ENCODE results near the gene KMO.

Gene KMO

GRCh38 chr1:241532162-241532531 lies at the start of gene KMO:
TSS of gene KMO (plus strand) at chr1:241532378. CDS start at chr1:241532445, 67 bp downstream.
- ATAC-seq, result peak; percentile 39
- no peak for DNase-seq

GRCh38 chr1:241482761-241483250 lies 49.4 kb upstream of the KMO start:
- DNase-seq, result no peak
- peak; percentile 70 for ATAC-seq

GRCh38 chr1:241485145-241485544 lies 47.0 kb upstream of the KMO start:
- ATAC-seq (peak; percentile 34), DNase-seq (no peak)

- DNase-seq (no peak), ATAC-seq (peak; percentile 71)
Measured at GRCh38 chr1:241485554-241485992, 46.6 kb upstream of the KMO start.

GRCh38 chr1:241488739-241489138 lies 43.4 kb upstream of the KMO start:
- no peak for DNase-seq
- ATAC-seq, result no peak

GRCh38 chr1:241495741-241496140 lies 36.4 kb upstream of the KMO start:
- ATAC-seq, result no peak

GRCh38 chr1:241499910-241500309 lies 32.3 kb upstream of the KMO start:
- DNase-seq (no peak), ATAC-seq (no peak)

More at GRCh38 chr1:241495741-241496140, 36.4 kb upstream of the KMO start:
- DNase-seq, result no peak

GRCh38 chr1:241503444-241503843 lies 28.7 kb upstream of the KMO start:
- DNase-seq, result peak; percentile 12
- peak; percentile 85 for ATAC-seq

GRCh38 chr1:241507189-241507863 lies 24.9 kb upstream of the KMO start:
- ATAC-seq (no peak), DNase-seq (no peak)

GRCh38 chr1:241513378-241513777 lies 18.8 kb upstream of the KMO start:
- ATAC-seq (no peak), DNase-seq (no peak)

- peak; percentile 53 for DNase-seq
Measured at GRCh38 chr1:241518476-241519307, 13.5 kb upstream of the KMO start.

GRCh38 chr1:241519308-241520079 lies 12.7 kb upstream of the KMO start, which contains the start of gene FH:
TSS of gene FH (minus strand) at chr1:241519755. CDS start at chr1:241519722, 33 bp downstream.
- DNase-seq (peak; percentile 91), ATAC-seq (peak; percentile 98)

More at GRCh38 chr1:241518476-241519307, 13.5 kb upstream of the KMO start:
- ATAC-seq, result no peak

- ATAC-seq (no peak), DNase-seq (no peak)
Measured at GRCh38 chr1:241520080-241520465, 12.1 kb upstream of the KMO start.

- no peak for ATAC-seq
Measured at GRCh38 chr1:241521718-241522117, 10.5 kb upstream of the KMO start.

GRCh38 chr1:241525026-241525425 lies 7.2 kb upstream of the KMO start:
- DNase-seq (no peak), ATAC-seq (no peak)

More at GRCh38 chr1:241521718-241522117, 10.5 kb upstream of the KMO start:
- DNase-seq, result no peak

GRCh38 chr1:241527146-241527545 lies 5.0 kb upstream of the KMO start:
- ATAC-seq, result no peak
- DNase-seq, result no peak

- no peak for DNase-seq
Measured at GRCh38 chr1:241531195-241532161, 700 bp upstream of the KMO start.

GRCh38 chr1:241532864-241533263 lies 686 bp downstream of the KMO start:
- peak; percentile 19 for DNase-seq
- peak; percentile 57 for ATAC-seq

More at GRCh38 chr1:241531195-241532161, 700 bp upstream of the KMO start:
- peak; percentile 68 for ATAC-seq

GRCh38 chr1:241533326-241534115 lies 1.3 kb downstream of the KMO start:
- DNase-seq (no peak), ATAC-seq (no peak)

- ATAC-seq, result no peak
Measured at GRCh38 chr1:241536304-241536703, 4.1 kb downstream of the KMO start.

More at GRCh38 chr1:241536304-241536703, 4.1 kb downstream of the KMO start:
- no peak for DNase-seq

All from stimulated activated naive CD8-positive, alpha-beta T cell treated with anti-CD3 and anti-CD28 coated beads, Interleukin-15, Interleukin-2, amounts not matched to agents 100 U/mL and 50 U/mL, for 24 hours (primary cell).